ENCODE results near the gene MCC. TPM values are rescaled to one million over a fixed set of nuclear protein-coding genes. Genes with fewer than 3 reads are reported as not detected.

MCC gene
- total RNA-seq, 1 donor from 2014 or later, result 47.9 TPM

DNA sequence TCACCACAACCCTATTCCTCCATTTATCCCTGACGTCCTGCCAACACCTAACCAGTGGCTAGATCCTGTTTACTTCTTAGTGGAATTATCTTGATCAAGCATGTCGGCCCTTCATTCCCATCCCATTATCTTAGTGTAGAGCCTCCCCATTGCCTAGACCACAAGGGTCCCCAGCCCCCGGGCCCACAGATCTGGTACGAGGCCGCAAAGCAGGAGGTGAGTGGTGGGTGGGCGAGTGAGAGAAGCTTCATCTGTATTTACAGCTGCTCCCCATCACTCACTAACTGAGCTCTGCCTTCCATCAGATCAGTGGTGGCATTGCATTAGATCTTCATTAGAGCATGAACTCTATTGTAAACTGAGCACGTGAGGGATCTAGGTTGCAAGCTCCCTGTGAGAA is 236.2 kb downstream of the MCC start:
- TF ChIP-seq, protein P1, sequence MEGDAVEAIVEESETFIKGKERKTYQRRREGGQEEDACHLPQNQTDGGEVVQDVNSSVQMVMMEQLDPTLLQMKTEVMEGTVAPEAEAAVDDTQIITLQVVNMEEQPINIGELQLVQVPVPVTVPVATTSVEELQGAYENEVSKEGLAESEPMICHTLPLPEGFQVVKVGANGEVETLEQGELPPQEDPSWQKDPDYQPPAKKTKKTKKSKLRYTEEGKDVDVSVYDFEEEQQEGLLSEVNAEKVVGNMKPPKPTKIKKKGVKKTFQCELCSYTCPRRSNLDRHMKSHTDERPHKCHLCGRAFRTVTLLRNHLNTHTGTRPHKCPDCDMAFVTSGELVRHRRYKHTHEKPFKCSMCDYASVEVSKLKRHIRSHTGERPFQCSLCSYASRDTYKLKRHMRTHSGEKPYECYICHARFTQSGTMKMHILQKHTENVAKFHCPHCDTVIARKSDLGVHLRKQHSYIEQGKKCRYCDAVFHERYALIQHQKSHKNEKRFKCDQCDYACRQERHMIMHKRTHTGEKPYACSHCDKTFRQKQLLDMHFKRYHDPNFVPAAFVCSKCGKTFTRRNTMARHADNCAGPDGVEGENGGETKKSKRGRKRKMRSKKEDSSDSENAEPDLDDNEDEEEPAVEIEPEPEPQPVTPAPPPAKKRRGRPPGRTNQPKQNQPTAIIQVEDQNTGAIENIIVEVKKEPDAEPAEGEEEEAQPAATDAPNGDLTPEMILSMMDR (IDR thresholded peaks at IDR 0.05), result no peak
- TF ChIP-seq POLR2A (IDR thresholded peaks at IDR 0.05) (no peak), POLR2AphosphoS5 (IDR thresholded peaks at IDR 0.05; ENCODE audit: insufficient read depth in 1 of 2, low read depth in 1 of 2) (no peak)
- Histone ChIP-seq H3K4me3 (no peak overlapping the region), H3K4me1 (peaks cover 56% of the 10 kb centered on the region), H3K9me3 (no peaks in the 10 kb centered on the region), H3K27me3 (no peaks in the 10 kb centered on the region), H3K36me3 (no peaks in the 10 kb centered on the region), H3K27ac (no peak overlapping the region)
- intact Hi-C loops (cut with DNase I), result no loop called here
- DNase-seq (ENCODE audit: extremely low spot score in 2 of 2), result no peak

DNA sequence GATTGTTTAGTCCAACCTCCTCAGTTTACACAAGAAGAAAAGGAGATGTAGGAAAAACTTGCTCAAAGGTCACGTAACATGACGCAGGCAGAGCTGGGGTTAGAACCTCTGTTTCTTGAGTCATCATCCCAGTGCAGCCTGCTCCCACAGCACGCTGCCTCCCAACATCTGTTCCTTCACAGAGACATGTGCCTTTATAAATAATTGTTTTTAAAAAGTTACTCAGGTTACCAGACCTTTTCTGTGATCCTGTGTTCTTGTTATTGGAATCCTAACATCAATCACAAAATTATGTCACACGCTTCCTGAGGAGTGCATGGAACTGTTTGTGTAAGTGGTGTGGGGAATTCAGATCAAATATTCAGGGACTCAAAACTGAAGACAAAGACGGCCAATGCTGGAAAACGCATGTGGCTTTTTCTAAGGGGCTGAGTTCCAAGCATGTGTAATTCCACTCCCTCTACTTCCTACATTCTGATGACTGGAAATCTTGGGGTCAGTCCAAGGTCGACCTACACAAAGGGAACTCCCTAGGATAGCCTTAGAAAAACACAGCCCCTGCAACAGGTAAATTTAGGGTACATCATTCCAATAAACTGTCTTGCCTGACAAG is 237.8 kb downstream of the MCC start:
- no peaks in the 10 kb centered on the region for H3K9me3 ChIP-seq
- H3K4me1 ChIP-seq, result peaks cover 56% of the 10 kb centered on the region
- intact Hi-C loops (cut with DNase I), result no loop called here
- TF ChIP-seq POLR2AphosphoS5 (IDR thresholded peaks at IDR 0.05; ENCODE audit: insufficient read depth in 1 of 2, low read depth in 1 of 2) (peak; percentile 26 to 64), POLR2A (IDR thresholded peaks at IDR 0.05) (no peak)
- TF ChIP-seq, protein P1 (IDR thresholded peaks at IDR 0.05), result no peak
- no peaks in the 10 kb centered on the region for H3K27me3 ChIP-seq
- H3K27ac ChIP-seq, result peak overlapping the region; percentile 68
- no peaks in the 10 kb centered on the region for H3K36me3 ChIP-seq
- DNase-seq (ENCODE audit: extremely low spot score in 2 of 2), result peak in 1 of 2 donors; percentile 97
- H3K4me3 ChIP-seq, result no peak overlapping the region

DNA sequence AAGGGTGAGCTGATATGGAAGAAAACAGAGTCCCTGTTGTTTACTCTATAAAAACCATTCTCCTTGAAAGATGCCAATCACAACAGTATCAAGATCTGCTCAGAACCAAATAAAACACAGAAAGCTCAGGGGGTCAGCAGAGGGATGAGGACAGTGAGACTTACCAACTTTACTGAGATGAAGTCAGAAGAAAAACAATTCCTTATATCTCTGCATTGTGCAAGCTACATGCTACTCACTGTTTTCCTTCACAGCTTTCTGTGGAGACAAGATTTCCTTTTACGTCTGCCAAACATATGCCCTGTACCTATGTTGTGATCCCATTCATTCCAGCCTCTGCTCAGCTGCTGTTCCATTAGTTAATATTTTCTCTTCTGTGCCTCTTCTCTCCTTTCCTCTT is 239.0 kb downstream of the MCC start:
- Histone ChIP-seq H3K4me1 (peaks cover 55% of the 10 kb centered on the region), H3K27me3 (no peaks in the 10 kb centered on the region), H3K36me3 (no peaks in the 10 kb centered on the region), H3K4me3 (no peak overlapping the region), H3K27ac (peak overlapping the region; percentile 68), H3K9me3 (no peaks in the 10 kb centered on the region)
- intact Hi-C loops (cut with DNase I), result loop anchor here (5.0 kb wide), 1 partner anchor 707 kb away; no protein-coding TSS in a partner anchor
- DNase-seq (ENCODE audit: extremely low spot score in 2 of 2), result no peak
- TF ChIP-seq, protein P1 (IDR thresholded peaks at IDR 0.05), result no peak
- no peak for TF ChIP-seq POLR2A (IDR thresholded peaks at IDR 0.05)
- TF ChIP-seq POLR2AphosphoS5 (IDR thresholded peaks at IDR 0.05; ENCODE audit: insufficient read depth in 1 of 2, low read depth in 1 of 2), result no peak

DNA sequence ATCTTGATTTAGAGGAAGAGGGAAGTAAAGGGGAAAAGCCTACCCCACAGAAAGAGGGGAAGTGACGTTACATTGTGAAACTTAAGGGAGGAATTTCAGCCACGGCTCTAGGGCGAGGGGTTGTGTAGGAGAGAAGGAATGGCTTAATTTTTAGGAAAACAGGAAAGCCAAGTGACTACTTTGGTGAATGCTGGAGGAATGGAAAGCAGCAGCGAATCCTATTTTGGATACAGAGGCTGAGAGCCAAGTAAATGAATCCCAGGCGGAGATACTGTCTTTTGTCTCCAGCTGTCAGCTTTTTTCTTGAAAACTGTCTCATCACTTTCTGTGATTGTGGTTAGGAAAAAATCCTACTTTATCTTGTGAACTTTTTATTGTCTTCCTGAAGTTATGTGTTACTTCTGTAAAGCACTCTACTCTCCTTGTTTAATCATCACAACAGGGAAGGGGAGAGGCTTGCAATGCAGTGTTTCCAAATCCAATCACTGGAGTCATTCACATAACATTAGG is 241.8 kb downstream of the MCC start:
- TF ChIP-seq POLR2AphosphoS5 (IDR thresholded peaks at IDR 0.05; ENCODE audit: insufficient read depth in 1 of 2, low read depth in 1 of 2) (no peak), POLR2A (IDR thresholded peaks at IDR 0.05) (no peak)
- TF ChIP-seq, protein P1 (IDR thresholded peaks at IDR 0.05), result no peak
- H3K4me3 ChIP-seq, result peak overlapping the region in 1 of 2 donors; percentile 34
- H3K27me3 ChIP-seq, result no peaks in the 10 kb centered on the region
- no peak for DNase-seq (ENCODE audit: extremely low spot score in 2 of 2)
- H3K27ac ChIP-seq, result peak overlapping the region; percentile 67
- intact Hi-C loops (cut with DNase I), result loop anchor here (5.0 kb wide), 1 partner anchor 704 kb away; no protein-coding TSS in a partner anchor
- H3K4me1 ChIP-seq, result peaks cover 68% of the 10 kb centered on the region
- no peaks in the 10 kb centered on the region for H3K36me3 ChIP-seq
- H3K9me3 ChIP-seq, result no peaks in the 10 kb centered on the region
